GM03348 (cell line): ENCODE data around the gene RFX3.
A peak's percentile ranks its signal among the peaks of the same experiment; 100 is the strongest.

ENCODE experiments used
- DNase-seq: peaks from one replicate; pipeline ENCODE4 v3.0.0; 2012; ENCODE audit warnings: low spot score

RFX3 gene

DNA sequence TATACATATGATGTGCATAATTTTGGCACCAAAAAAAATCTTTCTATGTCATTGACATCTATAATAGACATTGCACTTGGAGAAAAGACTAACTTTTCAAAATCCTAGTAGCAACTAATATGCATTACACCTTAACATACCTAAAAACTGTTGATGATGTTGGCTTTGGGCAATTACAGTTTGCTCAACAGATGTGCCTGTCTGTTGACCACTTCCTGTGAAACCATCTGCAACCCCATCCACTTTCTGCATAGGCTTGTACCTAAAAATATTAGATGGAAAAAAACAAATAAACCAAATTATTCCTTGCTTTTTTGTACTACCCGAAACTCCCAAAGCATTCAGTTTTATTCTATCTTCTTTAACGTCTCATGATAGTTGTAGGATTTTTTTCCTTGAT is 248.6 kb downstream of the RFX3 start:
- no peak for DNase-seq

DNA sequence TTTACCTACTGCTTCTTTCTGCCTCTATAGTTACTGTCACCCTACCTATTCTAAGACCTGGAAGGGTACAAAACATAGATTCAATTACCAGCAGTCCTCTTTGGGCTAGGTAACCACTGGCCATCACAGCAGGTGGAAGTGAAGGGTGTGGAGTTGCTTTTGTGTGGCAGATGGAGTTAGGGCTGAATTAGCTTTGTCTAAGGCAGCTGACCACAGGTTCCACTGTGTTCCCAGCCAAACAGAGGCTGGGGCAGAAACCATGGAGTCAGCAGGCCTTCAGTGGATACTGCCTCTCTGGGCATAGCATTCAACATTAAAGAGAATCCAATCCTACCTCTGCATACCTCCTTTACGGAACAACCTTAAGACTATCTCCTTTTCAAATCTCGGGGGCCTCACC is 254.2 kb downstream of the RFX3 start:
- DNase-seq = no peak

DNA sequence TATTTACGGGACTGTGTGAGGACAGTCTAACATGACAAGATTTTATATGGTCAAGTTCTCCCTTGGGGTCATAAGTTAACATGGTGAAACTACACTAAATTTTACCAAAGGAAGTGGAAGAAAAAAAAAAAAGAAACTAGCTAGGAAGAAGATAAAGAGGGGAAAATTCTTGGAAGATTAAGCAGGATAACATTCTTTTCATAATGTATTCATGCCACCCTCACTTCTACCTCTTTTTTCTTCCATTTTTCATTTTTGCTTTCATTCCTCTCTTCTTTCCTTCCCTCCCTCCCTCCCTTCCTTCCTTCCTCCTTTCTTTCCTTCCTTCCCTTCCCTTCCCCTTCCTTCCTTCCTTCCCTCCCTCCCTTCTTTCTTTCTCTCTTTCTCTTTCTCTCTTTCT is 254.6 kb downstream of the RFX3 start:
- no peak for DNase-seq

DNA sequence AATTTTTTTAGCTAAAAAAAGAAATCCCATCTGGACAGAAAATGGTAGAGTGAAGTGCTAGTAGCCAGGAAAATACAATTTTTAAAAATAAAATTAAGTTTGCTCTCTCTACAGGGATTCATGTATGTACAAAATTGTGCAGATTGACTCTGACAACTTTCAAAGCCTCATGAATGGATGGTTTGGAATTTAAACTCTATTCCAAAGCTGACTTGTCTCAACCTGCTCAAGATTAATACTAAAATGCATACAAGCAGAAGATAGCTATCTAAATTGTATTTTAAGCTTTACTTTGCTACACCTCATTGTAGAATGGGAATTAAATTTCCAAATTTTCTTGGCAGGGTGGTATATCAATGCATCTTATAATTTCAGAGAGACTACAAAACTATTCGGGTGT is 257.6 kb downstream of the RFX3 start:
- DNase-seq = no peak

DNA sequence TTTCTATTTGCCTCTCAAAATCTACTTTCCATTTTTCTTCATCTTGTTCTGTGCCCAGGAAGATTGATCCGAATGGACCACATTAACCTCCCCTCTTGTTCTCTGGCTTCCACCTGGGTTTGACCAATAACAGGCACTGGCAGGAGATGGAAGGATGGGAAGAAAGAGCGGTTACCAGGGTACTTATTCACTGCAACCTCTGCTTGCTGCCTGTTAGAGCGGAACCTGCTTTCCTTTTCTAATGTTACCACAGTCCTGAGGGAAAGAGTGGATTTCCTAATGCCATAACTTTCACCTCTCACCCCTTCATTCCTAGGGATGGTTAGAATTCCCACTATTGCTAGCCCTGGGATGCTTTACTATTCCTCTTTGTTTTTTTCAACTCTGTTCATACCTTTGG is 262.1 kb downstream of the RFX3 start:
- DNase-seq = no peak

DNA sequence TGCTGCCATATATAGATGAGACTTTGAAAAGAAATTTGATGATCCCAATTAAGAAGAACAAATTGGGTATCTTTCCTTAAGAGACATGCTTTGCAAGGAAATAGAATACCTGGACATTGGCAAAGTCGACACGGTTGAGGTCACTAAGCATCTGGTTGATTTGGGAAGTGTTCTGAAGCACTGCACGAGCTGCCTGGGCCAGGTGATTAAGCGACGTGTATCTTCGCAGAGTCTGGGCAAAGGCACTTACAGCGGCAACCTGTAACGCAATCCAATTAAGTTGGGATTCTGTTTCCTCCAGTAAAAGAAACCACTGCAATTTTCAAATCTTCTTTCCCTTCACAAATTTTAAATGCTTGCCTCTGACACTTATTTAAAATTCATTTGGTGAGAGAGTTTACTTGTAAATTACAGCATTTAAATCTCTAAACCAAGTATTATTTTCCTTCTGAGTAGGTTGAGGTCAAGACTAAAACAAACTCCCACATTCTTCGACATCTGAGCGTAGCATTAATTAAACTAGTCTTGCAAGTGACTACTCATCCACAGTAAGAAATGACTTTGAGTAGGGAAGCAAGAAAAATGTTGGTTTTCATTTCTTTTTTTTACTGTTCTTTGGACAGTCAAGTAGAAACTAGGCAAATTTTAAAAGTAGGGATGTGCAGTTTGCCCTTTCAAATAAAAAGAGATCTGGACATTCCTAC is 262.8 kb downstream of the RFX3 start:
- DNase-seq = no peak

DNA sequence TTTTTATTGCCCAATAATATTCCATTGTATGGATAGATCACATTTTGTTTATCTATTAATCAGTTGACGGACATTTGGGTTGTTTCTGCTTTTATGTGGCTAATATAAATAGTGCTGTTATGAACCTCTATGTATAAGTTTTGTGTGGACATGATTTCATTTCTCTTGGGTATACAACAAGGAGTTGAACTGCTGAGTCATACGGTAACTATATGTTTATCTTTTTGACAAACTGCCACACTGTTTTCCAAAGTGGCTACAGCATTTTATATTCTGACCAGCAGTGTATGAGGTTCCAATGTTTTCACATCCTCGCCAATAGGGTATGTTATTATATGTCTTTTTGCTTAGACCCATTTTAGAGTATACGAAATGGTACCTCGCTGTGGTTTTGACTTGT is 264.3 kb downstream of the RFX3 start:
- no peak for DNase-seq

DNA sequence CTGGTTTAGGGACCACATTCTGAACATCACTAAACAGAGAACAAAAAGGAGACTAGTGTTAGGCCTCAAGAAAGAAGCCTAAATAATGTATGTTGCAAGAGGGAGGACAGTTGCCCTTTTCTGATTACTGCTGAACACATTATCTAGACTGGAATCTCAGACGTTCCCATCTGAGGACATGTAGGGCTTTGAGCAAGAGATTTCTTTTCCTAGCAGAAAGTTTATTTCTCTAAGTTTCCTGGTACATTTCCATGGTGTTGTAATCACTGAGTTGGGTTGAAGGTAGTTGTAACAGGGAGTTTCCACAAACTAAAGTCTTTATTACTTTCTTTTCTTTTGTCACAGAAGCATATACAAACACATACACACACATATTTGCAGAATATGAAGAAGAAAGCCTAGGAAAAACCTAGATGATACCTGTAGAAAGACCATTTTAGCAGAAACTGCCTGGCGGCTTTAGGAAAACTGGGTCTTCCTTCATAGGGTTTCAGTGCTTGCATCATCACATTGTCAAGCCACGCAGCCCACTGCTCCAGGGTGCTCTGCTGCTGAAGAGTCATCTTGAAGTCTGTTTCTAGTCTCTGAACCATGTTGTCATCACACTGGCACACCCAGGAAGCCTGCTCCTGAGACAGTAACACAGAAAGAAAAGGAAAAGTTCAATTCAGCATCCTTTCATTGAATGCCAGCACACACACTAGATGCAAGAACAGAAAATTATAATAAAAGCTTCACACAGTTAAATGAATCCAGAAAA is 269.1 kb downstream of the RFX3 start:
- DNase-seq = no peak

DNA sequence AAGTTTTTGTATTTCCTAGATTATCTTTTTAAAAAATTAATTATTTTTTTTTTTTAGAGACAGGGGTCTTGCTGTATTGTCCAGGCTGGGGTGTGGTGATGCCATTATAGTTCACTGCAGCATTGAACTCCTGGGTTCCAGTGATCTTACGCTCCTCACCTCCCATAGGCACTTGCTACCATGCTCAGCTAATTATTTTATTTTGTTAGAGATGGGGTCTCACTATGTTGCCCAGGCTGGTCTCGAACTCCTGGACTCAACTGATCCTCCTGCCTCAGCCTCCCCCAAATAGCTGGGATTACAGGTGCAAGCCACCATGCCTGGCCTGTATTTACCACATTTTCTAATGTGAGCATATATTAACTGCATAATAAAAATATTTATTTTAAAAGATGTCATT is 274.5 kb downstream of the RFX3 start:
- DNase-seq = no peak

DNA sequence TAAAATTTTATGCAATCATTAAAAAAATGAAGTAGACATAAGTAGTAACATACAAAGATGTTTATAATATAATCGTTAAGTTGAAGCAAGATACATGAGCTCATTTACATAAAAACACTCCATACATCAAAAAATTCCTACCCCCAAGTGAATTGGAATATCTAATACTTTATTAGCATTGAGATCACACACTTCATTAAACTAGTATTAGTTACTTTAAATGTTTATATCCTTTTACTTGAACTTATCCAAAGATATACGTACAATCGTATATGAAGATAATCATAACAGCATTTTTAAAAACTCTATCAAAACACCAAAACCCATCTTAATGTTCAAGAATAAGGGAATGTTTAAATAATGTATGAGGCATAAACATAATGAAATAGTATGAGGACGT is 275.1 kb downstream of the RFX3 start:
- DNase-seq = no peak

DNA sequence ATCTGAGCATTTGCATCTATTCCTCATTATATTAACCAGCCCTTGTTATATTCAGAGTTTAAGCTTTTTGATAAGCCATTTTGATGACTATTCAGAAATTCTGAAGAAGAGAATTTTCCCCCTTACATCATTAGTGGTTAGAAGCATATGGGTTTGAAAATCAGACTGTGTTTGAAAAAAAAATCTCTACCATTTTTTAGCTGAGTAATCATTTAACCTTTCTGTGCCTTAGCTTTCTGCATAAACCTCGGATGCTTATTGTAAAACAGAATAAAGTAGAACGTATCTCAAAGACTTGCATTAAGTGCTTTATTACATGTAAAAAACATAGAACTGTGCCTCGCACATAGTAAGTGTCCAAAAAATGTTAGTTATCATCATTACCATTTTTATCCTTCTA is 278.6 kb downstream of the RFX3 start:
- DNase-seq = no peak

DNA sequence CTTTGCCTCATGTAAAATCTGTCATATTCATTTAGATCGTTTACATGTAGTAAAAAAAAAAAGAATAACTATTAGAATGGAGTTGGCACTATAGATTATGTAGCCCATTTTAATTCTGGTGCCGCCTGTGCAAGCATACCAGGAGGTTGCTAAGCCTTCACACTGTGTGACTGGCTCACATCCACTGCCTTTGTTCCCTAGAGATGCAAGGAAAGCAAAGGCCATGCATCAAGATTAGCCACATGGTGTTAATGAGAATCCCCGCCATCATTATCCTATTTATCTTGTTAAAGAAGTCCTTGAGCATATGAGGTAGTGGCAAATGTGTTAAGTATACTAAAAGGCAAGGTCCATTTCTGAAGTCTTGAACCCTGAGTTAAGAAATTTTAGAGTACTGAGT is 279.6 kb downstream of the RFX3 start:
- no peak for DNase-seq

DNA sequence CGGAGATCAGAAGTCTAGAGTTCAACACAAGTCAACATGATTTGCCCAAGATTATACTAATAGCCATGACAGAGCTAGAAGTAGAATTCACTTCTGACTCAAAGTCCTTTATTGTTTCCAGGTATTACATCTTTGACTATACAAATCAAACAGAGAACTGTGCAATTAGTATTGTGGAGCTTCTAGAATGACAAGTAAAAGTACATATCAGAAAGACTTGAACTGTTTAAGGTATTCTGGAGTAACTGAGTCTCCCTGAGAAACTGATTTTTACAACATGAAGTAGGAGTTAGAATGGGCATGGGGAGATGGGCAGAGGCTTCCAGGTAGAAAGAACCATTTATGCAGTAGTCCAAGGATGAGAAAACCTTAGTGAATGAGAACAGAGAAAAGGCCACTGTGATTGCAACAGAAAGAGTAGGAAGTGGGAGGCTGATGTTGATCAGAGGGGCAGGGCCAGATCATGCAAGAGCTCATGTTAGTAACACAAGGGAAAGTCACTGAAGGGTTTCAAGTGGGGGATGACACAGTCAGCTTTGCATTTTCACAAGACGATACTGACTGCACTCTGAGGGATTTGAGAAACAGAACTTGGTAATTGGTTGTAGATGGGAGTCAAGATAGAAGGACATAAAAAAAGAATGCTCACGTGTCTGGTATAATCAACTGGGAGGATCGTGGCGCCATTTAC is 280.7 kb downstream of the RFX3 start:
- DNase-seq = no peak

DNA sequence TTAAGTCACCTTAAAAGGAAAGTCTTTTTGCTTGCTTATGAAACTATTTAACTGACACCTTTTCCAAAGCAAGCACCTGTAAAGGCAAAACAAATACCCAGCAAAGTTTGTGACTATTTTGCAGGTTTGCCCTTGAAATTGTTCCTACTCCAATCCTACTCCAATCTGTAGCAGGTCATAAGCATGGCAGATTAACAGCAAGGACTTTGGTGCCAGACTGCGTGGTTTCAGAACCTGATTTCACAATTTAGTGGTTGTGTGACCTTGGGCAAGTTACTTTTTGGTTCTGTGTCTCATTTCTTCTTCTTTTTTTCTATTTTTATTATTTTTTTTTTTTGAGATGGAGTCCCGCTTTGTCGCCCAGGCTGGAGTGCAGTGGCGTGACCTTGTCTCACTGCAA is 282.1 kb downstream of the RFX3 start:
- no peak for DNase-seq

DNA sequence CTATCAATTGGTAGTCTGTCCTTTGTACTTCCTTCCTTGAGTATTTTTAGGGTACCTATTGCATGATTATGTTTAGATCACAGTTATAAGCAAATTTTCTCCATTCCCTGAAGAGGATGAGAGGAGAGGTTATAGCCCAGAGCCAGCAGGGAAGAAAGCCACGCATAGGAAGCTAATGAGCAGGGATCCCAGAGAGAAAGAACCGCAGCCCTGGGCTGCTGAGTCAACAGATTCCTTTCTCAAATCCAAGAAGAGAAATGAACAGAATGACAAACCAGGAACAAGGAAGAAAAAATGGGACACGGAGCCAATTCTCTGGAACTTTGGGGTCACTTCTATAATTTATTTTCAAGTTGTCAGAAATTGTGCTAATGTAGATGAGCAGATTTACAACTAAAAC is 284.5 kb downstream of the RFX3 start:
- DNase-seq = peak; percentile 11

DNA sequence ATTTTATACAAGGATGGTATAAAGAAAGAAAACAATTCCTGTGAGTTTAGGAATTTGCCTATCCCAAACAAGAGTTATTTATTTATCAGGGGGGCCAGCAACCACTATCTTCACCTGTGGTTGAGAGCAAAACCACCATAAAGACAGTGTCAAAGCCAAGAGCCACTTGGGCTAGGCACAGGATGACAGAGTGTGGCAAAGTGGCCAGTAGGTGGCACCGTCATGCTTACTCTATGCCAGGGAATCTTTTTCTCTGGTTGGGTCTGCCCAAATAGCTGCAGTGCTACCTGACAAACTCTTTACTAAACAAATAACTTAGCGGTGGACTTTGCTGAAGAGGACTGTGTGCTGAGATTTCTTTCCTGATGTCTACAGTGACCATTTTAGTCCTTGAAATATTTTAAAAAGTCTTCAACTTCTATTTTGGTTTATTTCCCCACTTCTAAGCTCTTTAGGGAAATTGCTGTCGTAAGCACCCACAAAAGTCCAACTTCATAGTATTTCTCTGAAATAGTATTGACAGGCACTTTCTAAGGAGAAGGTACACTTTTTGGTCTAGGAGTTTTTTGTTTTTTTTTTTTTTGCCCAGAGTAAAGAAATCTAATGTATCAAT is 285.0 kb downstream of the RFX3 start:
- peak; percentile 62 for DNase-seq

DNA sequence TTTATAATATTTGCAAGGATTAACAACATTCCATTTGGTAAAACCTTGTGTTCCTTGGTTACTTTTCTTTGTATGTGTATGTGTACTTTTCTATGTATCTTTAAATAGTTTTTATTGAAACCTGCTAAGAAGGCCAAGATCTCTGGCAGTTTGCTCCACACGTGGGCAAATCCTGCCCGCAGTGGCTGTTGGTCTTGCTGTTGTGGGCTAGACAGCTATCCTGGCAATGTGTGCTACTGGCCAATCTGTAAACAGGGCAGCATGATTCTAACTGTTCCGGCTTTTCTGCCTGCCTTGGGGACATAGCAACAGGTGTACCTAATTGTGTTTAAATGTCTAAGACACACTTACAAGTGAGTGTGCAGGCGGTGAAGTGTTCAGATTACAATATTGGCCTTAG is 286.6 kb downstream of the RFX3 start:
- no peak for DNase-seq

DNA sequence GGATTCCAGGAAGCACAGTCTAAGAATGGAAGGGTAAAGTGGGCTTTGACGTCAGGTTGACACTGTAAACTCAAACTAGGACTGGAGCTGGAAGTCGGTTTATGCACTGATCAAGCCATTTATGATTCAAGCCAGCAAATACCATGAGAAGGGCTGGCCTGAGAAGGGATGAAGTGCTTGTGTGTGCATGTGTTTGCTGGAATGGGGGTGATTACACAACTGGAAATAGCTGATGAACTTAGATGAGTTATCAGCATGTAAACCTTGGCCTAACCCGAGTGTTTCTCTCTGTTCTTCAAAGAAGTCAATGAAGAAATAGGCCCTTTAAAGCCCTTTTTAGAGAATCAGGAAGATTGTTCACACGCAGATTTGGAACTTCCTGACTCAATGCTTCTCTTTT is 287.6 kb downstream of the RFX3 start:
- no peak for DNase-seq

DNA sequence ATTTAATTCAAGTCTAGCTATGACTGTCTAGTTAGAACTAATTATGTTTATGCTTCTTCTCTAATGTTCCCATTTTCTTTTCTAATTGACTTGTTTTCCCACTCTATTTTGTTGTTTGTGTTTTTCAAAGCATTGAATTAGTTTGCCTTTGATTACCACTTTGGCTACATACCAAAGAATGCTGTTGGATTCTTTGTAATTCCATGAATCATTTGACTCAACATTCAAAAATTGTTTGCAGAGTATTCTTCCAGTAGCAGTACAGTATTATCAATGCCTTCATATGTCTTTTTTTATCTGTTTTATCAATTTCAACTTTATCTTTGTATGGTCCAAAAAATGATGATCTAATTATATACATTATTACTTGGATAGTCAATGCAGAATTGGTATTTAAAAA is 288.7 kb downstream of the RFX3 start:
- peak; percentile 20 for DNase-seq

DNA sequence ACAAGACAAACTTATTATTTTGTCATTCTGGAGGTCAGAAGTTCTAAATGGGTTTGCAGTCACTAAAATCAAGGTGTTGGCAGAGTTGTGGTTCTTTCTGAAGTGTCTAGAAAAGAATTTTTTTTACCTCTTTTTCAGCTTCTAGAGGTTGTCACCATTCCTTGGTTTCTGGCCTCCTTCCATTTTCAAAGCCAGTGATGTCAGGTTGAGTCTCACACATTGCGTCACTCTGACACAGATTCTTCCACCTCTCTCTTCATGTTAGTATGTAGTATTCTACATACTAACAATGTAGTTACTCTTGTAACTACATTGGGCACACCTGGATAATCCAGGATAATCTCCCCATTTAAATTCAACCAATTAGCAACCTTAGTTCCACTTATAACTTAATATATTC is 290.3 kb downstream of the RFX3 start:
- no peak for DNase-seq

DNA sequence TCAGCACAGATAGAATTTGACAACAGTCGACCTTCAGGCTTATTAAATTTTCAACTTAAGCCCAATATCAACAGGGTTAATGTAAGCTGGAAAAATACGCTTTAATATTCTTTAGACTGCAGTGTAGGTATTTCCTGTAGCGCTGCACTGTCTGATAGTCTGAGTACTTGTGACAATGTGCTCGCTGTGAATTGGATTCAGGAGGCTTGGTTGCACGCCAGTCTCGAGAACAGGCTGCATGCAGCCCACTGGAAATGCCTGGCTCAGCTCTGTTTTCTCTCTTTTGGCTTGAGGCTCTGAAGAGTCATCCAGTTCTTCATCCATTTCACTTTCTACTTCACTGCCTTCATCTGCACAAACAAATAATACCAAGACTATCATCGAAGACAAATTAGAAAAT is 300.9 kb downstream of the RFX3 start:
- DNase-seq = no peak

DNA sequence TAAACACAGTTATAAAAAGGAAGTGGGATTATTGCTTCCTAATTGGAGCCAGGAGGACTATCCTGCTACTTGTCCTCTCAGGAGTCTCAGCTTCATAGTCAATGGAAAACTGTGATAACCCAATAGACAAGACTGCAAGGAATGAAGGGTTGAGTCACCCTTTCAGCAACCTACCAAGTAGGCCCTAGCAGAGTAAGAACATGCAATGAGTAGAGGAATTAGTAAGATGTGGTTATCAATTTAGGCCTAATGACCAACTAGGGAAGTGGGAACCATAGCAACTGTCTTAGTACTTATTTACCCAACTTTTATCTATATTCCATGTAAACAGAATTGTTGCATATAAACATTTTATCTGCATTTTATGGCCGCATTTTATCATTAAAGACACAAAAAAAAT is 310.1 kb downstream of the RFX3 start:
- DNase-seq = no peak

DNA sequence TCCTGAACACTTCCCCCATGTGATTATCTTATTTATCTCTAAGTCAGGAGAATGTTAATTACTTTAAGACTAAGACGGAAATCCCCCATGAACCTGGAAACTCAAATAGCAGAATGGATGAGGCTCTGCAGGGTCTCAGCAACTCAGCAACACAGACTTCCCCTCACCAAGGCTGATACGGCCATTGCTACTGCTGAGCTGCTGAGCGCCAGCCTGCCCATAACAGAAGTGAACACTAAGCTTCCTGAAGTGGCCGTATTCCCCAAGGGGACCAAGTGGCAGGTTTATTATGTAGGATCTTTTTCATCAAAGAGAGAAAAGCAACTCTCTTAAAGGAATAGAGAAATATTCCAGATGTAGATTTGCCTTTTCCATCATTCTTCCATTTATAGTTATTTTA is 311.1 kb downstream of the RFX3 start:
- no peak for DNase-seq
